Stimulated activated CD4-positive, alpha-beta T cell treated with anti-CD3 and anti-CD28 coated beads, Interleukin-1b, Interleukin-23, amount 100 ng/mL, for 24 hours (primary cell): ENCODE results near the gene SPINK2.
A peak's percentile ranks its signal among the peaks of the same experiment; 100 is the strongest.

Experiments used
- DNase-seq, 4 experiments: peaks; one replicate each; pipeline ENCODE4 v3.0.0-alpha.2; 2020; ENCODE audit warnings: low read depth in 4 of 4, low spot score in 1 of 4

The SPINK2 gene, protein sequence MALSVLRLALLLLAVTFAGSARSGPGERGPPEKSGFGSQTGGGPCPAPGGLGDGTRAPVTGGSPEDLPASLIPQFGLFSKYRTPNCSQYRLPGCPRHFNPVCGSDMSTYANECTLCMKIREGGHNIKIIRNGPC

DNA sequence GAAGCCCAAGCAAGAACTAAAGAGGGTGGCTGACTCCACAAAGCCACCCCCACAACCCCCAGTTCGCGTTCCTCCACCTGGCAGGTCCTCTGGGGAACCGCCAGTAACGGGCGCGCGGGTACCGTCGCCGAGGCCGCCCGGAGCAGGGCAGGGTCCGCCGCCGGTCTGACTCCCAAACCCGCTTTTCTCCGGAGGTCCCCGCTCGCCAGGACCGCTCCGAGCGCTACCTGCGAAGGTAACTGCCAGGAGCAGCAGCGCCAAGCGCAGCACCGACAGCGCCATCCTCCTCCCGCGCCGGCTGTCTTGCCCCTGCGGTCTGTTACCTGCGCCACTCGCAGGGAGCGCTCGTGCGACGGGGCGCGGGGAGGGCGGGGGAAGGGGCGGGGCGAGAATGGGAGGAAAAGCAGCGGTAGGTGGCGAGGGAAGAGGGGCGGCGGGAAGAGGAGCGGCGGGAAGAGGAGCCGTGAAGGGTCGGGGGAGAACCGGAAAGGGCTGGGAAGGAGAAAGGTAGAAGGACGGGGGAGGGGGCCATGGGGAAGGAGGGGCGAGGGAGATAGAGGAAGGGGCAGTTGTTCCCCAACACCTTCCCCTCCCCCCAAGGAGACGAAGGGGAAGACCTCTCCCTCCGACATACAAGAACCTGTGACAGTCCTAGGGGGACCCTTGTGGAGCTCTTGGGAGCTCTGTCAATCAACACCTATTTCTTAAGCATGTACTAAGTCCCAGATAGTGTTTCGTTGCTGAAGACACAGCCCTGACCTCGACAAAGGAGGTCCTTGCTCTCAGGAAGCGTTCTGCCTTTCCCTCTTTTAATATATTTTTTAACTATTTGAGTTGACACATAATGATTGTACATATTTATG is at the start of gene SPINK2:
Gene SPINK2 (minus strand): TSS at position 321 of the 863 bp plus-strand sequence. CDS start 39 bp downstream, at position 282.
- DNase-seq, result peak; percentile 26 to 47 (median 38)

DNA sequence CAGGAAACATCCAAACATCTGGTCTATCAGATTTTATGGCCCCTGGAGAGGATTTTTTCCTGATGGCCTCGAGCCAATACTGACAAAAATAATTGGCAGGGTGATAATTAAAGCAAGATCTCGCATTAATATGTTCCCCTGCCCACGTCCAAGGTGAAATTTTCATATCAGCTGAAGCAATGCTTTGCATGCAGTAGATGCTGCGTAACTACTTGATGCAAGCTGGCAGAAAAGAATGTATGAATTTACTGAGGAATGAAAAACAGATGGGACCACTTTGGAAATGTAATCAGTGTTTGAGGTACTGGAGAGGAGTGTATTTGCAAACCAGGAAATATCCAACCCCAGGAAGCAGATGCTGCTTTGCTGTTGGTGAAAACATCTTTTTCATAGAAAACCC is 49.4 kb upstream of the SPINK2 start:
- DNase-seq, result no peak

DNA sequence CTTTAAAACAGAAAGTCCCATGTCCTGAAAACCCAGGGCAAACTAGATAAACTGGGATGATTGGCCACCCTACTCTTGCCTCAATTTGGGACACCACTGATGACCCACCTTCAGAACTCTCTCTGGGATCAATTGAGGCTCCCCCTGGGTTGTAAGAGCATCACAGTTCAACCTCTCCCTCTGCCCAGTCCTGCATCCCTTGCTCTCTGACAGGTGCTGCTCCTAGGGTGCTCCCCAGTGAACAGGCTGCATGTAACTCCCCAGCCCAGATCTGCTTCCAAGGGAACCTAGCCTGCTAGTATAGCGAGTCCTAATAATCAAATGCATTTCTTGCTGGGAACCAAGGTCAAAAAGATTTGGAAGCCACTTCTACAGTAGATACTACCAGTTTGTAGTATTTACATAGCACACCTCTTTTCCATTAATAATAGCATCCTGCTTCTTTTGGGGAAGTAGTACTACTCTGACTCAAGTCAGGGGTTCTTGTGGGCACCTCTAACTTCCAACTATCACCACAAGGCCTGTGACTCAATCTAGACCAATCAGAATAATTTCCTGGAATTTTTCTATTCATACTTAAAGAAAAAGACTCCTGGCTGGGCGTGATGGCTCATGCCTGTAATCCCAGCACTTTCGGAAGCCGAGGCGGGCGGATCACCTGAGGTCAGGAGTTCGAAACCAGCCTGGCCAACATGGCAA is 42.1 kb upstream of the SPINK2 start:
- no peak for DNase-seq

DNA sequence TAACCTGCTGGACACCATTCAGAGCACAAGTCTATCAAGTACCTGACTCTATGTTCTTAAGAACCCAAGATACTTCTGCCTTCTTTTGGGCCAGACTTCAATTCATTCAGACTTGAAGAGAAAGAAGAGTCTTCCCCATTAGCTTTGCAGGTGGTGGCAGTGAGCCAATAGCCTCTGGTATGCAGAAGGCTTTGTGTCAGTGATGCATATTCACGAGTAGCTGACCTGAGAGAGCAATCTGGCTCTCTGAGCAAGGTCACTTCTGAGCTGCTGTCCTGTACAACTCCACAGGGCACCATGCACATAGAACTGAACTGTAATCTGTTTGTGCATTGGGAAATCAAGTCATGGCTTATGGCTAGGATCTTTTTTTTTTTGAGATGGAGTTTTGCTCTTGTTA is 39.9 kb upstream of the SPINK2 start:
- DNase-seq, result no peak

DNA sequence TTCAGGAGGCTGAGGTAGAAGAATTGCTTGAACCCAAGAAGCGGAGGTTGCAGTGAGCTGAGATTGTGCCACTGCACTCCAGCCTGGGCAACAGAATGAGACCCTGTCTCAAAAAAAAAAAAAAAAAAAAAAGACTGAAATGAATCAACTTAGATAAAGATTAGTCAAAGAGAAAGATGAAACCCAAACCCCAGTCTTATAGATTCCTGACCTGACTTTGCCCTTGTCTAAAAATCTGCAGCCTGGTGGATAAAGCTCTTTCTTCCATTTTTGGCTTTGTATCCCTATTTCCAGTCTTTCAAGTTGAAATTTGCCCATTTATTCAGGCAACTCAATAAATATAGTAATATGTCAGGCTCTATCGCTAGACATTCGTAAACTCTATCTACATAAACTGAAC is 39.3 kb upstream of the SPINK2 start:
- no peak for DNase-seq

DNA sequence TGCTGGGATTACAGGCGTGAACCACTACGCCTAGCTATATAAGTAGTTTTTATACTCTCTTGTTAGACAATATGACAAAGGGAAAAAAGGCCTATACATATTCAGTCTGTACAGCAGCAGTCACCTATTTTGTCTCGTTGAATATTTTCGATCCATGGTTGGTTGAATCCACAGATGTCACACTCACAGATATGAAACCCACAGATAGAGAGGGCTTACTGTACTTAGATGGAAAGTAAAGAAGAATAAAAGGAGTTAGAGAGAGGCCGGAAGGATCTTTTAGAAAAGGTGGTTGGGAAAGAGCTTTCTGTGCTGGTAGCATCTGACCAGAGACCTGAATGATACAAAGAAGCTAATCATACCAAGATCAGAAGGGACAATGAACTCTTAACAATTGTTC is 38.3 kb upstream of the SPINK2 start:
- no peak for DNase-seq

DNA sequence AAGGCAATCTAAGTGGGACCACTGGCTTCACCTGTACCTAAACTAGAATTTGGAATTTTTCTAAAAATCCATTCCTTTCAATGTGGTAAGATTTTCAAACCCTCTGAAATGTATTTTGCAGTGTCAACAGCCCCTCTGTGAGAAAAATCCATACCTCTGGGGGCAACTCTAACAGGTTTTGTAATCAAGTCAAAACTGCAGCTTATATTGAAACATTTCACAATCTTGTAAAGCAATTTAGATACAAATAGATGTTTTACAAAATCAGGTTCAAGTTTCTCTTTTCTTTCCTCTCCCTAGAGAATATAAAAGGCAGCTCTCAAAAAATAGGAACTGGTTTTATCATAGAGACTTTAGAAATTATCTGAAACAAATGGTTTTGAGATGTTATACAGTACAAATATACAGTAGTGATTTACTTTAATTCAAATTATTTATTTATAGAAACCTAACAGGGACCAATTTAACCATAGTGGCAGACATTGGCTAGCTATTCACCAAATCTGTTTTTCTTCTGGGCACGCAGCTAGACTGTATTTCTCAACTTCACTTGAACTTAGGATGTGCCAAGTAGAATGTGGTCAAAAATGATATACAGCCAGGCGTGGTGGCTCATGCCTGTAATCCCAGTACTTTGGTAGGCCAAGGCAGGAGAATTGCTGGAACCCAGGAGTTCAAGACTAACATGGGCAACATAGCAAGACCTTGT is 36.3 kb upstream of the SPINK2 start:
- DNase-seq, result no peak

DNA sequence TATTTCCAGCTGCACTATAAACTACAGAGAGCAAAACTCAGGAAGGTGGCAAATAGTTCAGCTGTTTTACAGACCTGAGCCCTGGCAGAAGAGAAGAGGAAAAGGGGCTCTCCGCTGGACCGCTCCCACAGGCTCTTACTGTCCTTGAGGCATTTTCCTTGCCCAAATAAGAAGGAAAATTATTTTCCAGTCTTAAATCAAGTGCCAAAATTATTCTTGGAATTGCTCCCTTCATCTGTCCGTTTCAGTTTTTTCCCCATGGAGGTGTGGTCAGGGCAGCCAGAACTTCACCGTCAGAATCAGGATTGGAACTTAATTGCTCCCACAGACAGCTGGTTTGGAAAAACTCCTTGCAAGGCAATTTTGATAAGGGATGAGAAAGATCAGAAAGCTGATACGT is 35.2 kb upstream of the SPINK2 start:
- no peak for DNase-seq

DNA sequence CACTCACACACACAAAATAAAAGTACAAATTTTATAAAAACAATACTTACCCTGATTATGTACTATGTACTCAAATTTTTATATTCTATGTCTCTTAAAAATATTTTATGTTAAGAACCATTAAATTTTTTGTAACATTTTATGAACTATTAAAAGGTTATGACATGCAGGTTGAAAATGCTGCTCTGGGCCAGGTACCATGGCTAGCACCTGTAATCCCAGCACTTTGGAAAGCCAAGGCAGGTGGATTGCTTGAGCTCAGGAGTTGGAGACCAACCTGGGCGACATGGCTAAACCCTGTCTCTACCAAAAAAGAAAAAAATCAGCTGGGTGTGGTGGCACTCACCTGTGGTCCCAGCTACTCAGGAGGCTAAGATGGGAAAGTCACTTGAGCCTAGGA is 29.4 kb upstream of the SPINK2 start:
- no peak for DNase-seq

DNA sequence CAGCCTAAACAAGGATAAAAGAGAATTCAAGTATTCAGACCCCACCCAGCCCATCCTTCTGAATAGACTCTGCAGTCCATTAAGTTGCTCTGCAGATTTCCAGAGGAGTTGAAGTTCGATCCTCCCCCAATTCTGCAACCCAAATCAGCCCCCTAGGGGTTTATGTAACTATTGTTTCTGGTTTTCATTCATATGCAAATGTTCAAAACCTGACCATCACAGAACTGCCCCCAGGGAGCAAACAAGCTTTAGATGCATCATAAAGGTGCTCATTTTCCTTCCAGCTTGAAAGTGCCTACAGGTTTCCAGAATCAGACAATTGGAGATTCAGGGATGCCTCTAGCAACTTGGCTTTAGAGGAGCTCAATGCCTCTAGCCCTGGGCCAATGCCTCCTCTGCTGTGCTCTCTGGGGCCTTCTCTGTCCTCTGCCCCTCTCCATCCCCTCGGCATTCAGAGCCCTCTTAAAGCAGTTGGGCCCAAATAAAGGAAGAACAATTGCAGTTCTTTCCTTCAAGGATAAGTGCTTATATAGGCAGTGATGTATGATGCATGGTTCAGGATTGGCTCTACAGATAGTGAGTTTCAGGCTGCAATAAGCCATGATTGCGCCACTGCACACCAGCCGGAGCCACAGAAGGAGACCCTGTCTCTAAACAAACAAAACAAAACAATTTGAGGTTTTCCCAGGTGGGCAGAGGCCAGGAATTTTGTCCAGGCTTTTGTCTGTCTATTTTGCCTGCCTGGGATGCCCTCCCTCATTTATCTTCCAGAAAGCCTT is 23.5 kb upstream of the SPINK2 start:
- no peak for DNase-seq

DNA sequence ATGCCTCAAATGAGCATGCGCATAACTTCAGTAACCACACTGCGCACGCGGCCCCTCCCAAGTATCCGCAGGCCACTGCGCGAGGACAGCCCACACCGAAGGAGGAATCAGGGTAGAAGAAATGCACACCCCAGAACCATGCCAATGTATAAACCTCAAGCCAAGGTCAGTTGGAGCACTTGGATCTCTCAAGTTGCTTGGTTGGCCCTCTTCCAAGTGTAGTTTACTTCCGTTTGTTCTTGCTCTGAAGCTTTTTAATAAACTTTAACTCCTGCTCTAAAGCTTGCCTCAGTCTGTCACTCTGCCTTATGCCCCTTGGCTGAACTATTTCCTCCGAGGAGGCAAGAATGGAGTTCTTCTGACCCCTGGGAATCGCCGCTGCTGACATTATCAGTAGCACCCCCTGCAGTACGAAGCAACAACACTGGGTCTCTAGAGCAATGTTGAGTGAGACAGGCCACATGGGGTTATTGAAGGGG is 22.0 kb upstream of the SPINK2 start:
- DNase-seq, result no peak

DNA sequence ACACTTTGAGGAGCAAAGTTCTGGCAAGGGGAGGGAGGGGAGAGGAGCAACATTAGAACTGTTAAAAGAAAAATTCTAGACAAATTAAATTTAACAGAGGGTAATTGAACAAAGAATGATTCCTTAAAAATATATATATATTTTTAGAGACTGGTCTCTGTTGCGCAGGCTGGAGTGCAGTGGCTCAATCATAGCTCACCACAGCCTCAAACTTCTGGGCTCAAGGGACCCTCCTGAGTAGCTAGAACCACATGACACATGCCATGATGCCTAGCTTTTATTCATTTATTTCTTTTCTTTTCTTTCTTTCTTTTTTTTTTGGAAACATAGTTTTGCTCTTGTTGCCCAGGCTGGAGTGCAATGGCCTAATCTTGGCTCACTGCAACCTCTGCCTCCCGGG is 19.1 kb upstream of the SPINK2 start:
- no peak for DNase-seq

DNA sequence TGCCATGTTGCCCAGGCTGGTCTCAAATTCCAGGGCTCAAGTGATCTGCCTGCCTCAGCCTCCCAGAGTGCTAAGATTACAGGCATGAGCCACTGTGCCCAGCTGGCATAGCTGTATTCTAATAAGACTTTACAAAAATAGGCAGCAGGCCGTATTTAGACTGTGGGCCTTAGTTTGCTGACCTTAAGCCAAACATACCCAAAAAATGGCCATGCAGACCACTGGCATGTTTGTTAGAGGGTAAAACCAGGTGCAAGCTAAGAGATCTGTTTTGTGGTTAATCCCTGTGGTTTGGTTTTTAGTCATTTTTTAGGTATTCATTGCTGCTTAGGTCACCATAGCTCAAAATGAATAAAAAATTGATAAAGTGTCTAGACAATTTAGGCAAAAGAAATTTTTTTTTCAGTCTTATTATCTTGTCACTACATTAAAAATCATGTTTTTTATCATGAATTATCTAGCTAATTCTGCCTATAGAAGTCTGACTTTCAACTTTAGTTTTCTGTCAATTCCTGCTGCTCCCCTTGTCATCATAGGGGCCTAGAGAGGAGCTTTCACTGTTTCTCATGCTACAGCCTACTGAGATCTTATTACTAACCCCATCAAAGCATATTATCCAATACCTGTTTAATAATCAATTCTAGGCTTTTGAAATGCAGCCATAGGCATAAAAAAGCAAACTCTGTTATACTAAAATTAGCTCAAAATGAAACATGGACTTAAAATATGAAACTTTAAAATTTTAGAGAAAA is 7.5 kb upstream of the SPINK2 start:
- DNase-seq, result no peak

DNA sequence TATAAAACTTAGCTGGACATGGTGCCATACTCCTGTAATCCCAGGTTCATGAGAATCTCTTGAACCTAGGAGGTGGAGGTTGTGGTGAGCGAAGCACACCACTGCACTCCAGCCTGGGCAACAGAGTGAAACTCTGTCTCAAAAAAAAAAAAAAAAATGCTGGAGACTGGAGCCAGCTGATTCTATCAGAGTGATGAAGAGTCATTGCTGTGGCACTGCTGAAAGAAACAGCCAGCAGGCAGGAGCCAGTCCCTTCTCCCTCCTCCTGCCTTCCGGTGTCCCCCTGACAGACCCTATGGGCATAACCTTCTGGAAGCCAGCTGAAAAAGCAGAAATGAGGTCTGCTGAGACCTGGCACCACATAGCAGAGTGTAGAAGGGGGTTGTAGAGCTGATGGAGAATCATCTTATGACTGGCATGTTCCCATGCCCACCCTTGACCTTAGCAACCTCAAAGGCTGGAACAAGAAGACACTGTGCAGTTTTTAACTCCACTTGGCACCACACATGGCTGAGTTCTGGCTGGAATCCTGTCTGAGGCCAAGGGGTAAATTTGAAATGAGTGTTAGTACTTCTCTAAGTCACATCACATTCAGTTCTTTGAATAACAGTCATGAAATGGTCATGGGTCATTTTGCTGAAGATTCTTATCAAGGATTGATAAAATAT is 2.6 kb upstream of the SPINK2 start:
- DNase-seq, result no peak

DNA sequence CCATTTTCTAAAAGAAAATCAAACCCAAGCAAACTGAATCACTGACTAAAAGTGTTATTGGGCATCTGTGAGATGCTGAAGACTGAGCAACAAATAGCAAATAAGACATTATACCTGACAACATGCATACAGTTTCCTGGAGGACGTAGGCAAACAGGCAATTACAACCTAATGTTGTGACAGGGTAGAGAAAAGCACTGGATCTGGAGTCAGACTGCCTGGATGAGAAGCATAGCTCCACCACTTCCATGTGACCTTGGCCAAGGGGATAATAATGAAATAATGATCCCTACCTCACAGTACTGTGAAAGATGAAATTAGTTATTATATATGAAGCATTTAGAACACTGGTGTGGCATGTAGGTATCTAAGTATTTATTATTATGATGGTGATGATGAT is 2.7 kb downstream of the SPINK2 start:
- no peak for DNase-seq

DNA sequence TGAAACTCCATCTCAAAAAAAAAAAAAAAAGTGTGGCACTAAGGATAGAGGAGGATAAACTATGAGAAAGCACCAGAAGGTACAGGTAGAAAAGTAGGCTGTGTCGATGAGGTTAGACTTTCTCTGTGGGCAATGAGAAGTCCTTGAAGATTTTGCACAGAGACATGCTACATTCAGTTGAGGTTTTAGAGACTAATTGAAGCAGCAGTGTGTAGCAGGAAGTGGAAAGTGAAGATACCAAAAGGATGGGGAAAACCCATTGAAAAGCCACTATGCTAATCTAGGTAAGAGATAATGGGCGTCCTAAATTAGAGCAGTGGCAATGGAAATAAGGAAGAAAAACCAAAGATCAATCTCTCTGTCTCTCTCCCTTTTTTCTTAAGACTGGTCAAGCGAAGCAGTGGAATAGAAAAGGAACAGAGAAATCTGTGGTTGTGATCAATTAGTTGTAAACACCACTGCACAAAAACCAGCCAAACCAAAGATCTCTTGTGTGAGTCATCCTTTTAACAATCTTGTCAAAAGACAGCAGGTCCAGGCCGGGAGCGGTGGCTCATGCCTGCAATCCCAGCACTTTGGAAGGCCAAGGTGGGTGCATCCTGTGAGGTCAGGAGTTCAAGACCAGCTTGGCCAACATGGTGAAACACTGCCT is 3.5 kb downstream of the SPINK2 start:
- DNase-seq, result peak in 1 of 4 experiments; percentile 14

DNA sequence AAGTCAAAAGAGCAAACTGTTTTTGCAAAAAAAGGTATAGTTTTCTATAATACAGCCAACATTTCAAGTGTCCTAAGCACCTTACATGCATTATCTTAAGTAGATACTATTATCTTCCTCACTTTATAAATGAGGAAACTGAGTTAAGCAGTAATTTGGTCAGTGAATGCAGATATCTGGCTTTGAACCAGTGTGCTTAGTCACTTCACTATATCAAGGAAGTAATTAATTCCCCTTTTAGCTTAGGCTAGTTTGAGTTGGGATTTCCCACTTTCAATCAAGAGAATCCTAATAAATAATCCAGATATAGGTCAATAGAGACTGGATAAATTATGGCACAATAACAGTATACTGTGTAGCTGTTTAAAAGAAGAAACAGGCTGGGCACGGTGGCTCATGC is 14.8 kb downstream of the SPINK2 start:
- no peak for DNase-seq

DNA sequence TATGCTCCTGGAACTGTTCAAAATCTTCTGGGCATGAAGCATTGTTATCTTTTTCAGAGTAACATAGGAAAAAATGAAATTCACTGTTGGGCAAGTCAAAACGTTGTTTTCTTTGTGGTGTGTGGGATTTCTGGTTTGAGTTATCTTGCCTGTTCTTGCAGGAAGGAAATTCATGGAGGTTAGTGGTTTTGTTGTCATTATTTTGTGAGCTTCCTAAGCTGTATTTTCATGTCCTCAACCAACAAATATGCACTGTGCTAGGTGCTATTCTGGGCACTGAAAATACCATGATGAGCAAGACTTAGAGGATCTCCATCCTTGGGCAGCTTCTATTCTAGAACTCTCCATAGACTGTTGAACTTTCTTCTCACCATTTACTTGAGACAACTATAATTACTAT is 16.9 kb downstream of the SPINK2 start:
- DNase-seq, result no peak

DNA sequence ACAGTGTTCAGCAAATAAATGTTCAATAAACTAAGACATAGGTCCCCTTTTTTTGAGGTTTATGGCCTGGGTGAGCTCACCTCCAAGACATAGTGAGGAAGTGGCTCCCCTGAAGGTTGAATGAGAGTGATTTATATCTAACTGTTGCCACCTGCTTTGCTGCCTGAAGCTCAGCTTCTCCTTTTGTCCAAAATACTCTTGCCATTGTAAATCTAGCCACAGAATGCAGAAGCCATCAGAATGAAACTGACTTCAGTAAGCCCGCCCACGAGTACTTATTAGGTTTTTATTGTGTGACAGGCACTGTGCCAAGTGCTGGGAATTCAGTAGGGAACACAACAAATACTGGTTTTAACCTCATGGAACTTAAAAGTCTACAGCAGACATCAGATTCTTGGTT is 18.0 kb downstream of the SPINK2 start:
- no peak for DNase-seq
